Frontal cortex (tissue), 4 donors: ENCODE results near the gene ATG101. TPM values are rescaled to one million over a fixed set of nuclear protein-coding genes. Genes with fewer than 3 reads are reported as not detected.

Source experiments
- DNase-seq, 2 donors: peaks; one replicate each; pipeline ENCODE4 v3.0.0; 2012; ENCODE audit warnings: low spot score in 2 of 2
- FAIRE-seq: peaks from 2 replicates; lab custom pipeline; 2012; peaks lifted over from hg19 to GRCh38; lab: Jason Lieb, UNC
- total RNA-seq: library from RNA; depleted of rRNA; stranded (reverse); fragments of >200 nt; gene quantifications from one replicate; pipeline ENCODE4 v1.2.3, GENCODE V29; 2014
- donor health status: control.
- donor health status: control.
- donor health status: control.

ATG101 gene
- total RNA-seq, 1 donor from 2014 or later = 26.5 TPM

DNA sequence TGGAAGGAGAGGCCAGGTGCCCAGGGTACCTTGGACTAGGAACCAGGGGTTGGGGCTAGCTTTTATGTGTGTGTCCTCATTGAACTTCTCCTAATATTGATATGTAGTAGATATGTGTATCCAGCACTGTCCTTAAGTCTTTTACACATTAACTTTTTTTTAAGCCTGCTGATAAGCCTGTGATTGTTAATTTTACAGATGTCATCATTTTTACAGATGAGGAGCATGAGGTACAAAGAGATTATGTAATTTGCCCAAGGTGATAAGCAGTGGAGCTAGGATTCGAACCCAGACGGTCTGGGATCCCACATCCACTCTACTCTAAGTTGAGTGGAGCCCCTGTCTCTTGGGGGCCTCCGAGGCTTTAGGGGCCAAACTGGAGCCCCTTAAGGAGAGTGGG lies 28.7 kb upstream of the ATG101 start:
- no peak for FAIRE-seq

DNA sequence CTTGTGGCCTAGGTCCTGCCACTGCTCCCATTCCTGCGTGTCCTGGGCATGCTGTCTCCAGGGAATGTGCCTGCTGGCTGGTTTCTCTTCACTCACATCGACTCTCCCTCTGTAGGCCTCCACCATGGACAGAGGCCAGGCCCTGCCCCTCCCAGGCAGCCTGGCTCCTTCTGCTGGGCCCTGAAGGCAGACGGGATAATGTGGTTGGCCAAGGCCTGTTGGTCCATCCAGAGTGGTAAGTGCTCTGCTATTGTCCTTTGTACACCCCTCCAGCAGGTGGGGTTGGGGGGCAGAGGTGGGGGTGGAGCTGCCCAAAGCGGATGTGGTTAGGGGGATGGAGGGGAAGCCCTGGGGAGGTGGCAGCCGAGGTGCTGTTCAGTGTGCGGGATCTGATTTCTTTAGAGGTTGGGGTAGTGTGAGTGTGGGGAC lies 28.1 kb upstream of the ATG101 start:
- no peak for FAIRE-seq

More for the DNA sequence above, 28.7 kb upstream of the ATG101 start:
- no peak for DNase-seq

DNA sequence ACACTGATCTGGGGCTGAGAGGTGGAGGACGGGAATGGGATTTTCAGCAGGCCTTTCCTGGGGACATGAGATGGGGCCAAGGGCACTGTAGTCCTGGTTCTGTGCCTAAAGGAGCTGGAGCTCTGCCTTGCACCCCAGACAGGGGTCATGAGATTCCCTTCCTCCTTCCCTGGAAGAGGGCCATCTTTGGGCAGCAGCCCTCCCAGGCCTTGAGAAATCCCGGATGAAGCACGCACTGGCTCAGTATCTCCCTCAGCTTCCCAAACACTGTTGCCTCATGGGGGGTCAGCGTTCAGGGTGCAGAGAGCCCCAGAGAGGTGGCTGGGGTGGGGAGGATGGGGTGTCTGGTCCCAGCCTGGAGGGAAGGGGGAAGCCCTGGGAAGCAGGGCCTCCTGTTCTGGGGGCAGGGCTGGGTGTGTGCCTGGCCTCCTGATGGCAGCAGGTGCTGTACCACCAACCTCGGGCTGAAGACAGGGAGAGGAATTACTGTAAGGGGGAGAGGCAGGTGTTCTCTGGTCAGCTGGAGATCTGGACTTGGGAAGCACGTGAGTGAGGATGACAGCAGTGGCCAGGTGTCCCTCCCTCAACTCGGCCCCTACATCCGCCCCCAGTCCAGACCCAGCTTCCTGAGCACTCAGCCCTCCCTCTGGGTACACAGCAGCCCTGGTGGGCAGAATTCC lies 26.9 kb upstream of the ATG101 start:
- no peak for FAIRE-seq
- DNase-seq = no peak

More for the DNA sequence above, 28.1 kb upstream of the ATG101 start:
- no peak for DNase-seq

DNA sequence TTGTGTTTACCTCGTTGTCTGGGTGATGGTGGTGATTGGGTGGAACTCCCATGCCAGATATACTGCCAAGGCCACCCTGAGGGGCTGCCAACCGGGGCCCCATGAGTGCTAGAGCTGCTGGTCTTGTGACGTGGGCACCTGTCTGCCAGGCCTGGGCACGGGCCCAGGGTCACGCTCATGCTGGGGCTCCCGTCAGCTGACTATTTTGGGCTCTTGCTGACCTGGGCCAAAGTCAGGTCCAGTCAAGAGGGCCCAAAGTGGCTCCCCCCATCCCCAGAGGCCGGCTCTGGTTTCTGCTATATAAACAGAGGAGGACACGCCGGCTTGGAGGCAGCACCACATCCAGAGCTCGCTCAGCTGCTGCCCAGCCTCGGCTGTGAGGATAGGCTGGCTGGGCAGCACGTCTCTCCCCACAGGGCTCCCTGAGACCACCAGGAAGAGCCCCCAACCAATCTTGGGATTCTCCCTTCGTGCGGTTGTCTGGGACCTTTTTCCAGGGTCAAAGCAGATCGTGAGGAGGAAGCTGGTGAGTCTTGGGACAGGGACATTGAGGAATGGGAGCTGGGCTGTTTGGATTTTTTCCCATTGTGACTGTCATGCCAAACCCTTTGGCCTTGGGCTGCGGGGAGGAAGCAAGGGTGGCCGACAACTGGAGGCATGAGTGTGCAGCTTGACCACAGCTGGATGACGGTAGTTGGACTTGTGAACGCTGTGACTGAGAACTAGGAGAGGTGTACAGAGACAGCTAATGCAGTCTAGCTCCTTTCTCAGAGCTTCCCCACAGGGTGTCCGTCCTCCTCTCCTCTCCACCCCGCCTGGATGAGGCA lies 26.2 kb upstream of the ATG101 start:
- no peak for FAIRE-seq
- DNase-seq = no peak

DNA sequence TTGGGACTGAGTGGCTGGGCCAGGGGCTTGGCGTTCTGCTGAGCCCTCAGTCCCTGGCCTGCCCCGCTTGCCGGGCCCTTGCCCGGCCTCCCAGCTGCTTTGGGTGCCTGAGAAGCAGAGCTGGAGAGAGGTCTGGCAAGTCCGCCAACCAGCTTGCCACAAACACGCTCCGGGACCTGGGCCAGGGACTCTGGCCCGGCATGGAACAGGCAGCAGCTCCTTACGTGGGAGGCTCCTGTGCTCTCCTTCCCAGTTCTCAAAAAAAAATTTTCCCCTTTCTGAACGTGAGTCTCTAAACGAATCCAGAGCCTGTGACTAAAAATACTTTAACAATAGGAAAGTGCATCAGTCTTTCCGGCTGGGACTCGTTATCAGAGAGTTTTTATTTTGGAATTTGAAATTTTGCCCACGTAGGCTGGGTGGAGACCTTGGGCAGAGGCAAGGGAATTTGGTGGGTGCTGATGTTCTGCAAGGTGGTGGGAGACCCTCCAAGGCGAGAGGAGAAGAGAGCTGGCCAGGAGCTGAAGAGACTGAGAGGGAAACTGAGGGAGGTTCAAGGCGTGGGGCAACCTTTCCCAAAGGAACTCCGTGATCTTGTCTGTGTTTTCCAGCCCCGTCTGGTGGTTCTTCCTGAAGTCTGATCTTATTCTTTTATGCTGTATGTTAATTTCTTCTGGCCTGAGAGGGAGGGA lies 25.3 kb upstream of the ATG101 start:
- DNase-seq (peak in 1 of 2 donors; percentile 70), FAIRE-seq (no peak)

DNA sequence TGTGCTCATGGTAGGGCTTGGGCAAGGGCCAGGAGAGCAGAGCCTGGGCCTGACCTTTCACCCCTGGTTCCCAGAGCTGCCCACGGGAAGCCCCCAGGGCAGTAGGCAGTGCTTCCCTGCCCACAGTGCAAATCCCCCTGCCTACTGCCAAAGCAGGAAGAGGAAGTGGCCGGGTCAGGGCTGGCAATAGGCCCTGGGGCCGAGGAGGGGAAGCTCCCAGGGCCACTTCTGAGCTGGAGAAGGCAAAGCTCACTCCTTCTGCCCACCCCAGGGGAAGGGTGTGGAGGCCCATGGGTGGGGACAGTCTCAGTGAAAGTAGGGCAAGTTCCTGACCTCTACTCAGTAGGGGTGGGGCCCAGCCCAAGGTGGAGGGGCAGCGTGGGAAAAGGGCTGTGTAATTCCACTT lies 24.0 kb upstream of the ATG101 start:
- no peak for FAIRE-seq

DNA sequence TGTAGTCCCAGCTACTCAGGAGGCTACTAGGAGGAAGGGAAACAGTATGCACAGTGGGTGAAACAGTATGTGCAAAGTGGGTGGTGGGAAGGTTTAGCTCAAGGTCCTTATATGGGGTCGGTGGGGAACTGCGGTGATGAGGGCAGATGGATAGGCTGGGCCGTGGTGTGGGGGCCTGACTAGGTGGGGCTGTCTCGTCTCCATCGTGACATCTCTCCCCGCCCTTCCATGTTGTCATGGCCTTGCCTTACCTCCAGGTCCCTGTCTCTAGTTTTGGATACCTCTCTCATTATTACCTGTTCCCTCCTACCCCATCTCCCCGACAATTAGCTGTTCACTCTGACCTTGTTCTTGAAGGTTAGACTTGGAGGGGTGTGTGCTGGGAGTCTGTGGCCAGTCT lies 22.9 kb upstream of the ATG101 start:
- FAIRE-seq = no peak

More for the DNA sequence above, 24.0 kb upstream of the ATG101 start:
- no peak for DNase-seq

DNA sequence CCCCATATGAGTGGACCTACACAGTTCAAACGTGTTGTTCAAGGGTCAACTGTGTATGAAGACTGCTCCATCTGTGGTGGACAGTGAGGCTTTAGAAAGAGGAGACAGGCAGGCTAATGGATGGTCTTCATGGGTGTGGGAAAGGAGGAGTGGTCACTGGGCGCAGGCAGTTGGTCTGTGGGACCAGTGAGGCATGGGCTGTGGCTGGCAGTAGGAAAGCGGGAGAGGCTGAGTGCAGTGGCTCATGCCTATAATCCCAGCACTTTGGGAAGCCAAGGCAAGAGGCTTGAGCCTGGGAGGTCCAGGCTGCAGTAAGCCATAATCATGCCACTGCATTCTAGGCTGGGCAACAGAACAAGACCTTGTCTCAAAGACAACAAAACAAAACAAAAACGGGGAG lies 20.5 kb upstream of the ATG101 start:
- FAIRE-seq = no peak
- DNase-seq = no peak

More for the DNA sequence above, 22.9 kb upstream of the ATG101 start:
- no peak for DNase-seq

DNA sequence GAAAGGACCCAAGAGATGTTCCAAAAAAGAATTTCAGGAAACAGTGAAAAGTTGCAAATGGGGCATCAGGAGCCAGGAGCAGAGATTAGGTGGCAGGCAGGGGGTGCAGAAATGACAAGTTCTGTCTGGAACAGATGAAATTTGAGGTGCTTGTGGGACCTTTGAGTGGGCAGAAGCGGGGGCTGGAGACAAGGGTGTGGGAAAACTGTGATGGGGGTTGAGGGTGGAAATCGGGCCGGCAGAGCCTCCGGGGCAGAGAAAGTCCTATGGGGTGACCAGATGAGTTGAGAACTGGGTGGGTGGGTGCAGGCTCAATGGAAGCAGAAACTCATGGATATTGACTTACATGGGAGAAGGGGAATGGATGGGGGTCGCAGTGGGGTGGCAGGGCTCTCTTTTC lies 20.1 kb upstream of the ATG101 start:
- DNase-seq (no peak), FAIRE-seq (no peak)

DNA sequence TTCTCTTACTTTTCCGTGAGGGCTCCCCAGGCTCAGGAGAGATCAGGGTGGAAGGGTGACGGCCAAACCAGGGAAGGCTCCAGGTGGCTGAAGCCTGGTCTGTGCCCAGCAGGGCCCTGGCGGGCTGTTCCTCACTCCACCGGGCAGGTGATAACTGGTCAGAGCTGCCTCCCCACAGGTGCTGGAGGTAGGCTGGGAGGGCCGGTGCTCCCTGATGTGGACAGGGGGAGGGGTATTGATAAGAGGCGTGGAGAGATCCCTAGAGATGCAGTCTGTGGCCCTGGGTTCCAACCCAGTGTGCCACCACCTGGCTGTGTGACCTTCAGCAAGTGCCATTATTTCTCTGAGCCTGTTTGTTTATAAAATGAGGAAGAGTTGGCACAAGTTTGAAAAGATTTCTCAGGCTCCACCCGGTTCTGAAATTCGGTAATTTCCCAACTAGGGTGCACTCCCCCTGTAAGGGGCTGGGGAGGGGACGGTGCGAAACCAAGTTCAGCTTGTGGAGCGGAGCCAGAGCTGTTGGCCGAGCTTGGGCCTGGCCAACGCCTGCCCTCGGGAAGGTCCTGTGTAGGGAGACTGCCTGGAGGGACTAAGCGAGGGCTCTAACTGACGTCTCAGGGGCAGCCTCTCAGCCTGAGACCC lies 19.5 kb upstream of the ATG101 start:
- FAIRE-seq = no peak
- DNase-seq = no peak

DNA sequence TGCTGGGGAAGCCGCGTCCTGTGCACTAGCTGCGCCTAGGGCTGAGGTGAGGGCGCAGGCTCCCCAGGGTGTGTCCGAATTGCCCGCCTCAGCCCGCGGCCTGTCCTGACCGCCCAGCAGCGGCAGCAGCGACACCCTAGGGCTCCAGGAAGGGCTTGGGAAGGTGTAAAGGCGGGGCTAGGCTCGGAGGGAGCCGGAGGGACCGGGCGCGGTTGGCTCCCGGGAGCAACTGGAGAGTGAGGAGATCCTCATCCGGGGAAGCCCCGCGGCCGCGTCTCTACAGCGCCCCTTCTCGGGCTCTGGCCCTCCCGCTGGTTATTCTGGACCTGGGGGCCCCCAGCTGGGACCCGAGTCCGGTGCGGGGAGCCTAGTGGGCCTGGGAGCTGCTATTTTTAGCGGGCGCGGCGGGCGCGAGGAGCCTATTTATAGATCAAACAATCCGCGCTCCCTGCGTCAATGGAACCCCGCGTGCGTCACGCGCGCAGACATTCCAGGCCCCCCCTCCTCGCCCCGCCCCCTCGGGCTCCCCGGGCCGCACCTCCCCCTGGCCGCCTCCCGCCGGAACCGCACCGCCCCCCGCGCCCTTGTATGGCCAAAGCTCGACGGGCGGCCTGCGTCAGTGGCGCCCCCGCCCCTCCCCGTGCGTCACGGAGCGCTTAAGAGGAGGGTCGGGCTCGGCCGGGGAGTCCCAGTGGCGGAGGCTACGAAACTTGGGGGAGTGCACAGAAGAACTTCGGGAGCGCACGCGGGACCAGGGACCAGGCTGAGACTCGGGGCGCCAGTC lies 18.8 kb upstream of the ATG101 start, which contains the start of gene NR4A1:
NR4A1 (plus strand) TSS at position 685 of the 784 bp plus-strand sequence. CDS start 2,887 bp downstream, outside the sequence.
- no peak for FAIRE-seq
- DNase-seq = peak; percentile 90 to 98

DNA sequence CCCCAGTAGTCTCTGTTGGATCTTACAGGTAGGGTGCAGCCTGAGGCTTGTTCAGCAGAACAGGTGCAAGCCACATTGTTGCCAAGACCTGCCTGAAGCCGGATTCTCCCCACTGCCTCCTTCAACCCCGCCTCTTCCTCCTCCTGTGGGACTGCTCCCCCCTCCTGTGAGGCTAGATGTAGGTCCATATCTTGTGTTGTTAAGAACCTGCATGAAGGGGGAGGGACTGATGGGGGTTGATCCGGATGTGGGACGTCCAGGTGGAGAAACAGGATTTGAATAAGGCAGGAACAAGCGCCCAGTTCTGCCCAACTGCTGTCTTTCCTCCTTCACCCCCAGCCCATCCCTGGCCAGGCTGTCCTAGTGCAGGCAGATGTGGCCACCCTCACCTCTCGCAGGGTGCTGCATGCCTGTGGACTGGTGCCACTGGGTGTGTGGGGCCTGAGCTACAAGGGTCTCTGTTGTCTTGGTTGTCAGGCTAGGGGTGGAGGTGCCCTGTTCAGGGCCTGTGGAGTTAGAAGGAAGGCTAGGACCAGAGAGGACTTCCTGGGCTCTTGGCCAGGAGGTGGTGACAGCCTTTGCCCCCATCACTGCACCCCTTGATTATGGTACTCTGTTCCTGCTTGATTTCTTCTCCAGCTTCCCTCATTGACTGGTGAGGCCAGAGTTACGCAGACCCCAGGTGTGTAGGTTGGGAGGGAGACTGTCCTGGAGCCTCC lies 17.2 kb upstream of the ATG101 start:
- FAIRE-seq (no peak), DNase-seq (no peak)

DNA sequence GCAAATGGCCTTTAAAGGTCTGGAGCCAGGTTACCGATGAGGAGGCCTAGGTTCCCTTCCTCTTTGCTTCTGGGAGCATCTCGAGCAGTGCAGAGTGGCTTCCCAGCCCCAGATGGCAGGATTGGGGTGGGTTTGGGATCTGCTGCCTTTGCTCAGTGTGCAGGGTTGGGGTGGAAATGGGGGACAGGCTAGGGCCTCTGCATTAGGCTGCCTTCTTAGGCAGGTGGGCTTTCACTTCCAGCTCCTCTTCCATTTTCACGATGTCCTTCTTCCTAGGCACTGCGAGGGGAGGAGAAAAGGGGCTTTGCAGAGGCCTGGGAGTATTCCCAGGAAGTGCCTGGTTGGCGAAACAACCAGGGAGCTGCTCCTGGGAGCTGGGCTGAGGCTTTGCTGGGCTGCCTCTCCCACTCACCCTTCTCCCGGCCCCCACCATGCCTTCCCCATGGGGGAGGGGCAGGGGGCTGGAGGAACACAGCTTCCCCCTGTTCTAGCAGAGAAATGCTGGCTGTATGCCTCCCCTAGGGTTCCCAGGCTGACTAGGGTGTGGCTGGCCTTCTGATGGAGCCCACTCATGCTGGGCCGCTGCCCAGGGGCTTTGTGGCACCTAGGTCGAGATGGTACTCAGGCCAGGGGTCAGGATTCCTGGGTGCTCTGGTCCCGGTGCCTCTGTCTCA lies 16.1 kb upstream of the ATG101 start:
- DNase-seq (no peak), FAIRE-seq (no peak)

DNA sequence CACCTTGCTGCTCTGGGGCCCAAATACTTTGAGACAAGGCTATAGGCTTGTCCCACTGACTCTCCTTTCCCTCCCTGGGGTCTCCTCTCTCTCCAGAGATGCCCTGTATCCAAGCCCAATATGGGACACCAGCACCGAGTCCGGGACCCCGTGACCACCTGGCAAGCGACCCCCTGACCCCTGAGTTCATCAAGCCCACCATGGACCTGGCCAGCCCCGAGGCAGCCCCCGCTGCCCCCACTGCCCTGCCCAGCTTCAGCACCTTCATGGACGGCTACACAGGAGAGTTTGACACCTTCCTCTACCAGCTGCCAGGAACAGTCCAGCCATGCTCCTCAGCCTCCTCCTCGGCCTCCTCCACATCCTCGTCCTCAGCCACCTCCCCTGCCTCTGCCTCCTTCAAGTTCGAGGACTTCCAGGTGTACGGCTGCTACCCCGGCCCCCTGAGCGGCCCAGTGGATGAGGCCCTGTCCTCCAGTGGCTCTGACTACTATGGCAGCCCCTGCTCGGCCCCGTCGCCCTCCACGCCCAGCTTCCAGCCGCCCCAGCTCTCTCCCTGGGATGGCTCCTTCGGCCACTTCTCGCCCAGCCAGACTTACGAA lies 15.4 kb upstream of the ATG101 start:
- DNase-seq (no peak), FAIRE-seq (no peak)

DNA sequence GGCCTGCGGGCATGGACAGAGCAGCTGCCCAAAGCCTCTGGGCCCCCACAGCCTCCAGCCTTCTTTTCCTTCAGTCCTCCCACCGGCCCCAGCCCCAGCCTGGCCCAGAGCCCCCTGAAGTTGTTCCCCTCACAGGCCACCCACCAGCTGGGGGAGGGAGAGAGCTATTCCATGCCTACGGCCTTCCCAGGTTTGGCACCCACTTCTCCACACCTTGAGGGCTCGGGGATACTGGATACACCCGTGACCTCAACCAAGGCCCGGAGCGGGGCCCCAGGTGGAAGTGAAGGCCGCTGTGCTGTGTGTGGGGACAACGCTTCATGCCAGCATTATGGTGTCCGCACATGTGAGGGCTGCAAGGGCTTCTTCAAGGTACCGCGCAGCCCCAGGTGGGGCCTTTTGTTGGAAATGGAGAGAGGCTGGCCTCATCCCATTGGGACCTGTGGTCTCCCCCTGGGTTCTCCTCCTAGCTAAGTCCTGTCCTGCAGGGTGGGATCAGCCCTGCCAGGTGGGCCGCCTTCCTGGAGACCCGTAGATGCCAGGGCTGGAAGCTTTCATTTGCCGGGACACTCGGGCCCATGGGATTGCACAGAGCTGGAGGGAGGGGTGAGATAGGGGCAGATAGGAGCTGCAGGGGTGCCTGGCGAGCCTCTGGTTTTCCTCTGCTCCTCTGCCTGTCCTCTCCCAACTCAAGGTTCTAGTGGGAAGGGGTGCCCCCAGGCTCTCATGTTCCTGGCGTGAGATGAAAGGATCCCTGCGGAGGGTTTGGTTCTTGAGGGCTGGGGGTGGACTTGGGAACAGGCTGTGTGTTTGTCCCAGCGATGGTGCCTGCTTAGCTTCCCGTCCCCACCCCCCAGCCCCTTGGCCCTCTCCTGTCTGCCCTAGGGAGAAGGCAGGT lies 14.7 kb upstream of the ATG101 start:
- FAIRE-seq = no peak
- no peak for DNase-seq
